GM12864 (cell line): ENCODE results near the gene DMRTB1.

Source experiments
- DNase-seq: peaks from one replicate; pipeline ENCODE4 v3.0.0-alpha.2; 2011; ENCODE audit warnings: low read depth
- H3K4me3 ChIP-seq: 2 replicates; pipeline ENCODE4 v1.5.1; 2011; ENCODE audit warnings: mild to moderate bottlenecking, low read depth, low read length, control low read depth
- TF ChIP-seq, protein P1 (sequence below): IDR thresholded peaks from 2 replicates; pipeline ENCODE4 v1.5.1; 2011; ENCODE audit warnings: low read depth, mild to moderate bottlenecking, moderate library complexity, low read length, control low read depth, inconsistent platforms; ENCODE audit errors: missing control alignments

DMRTB1 gene

DNA sequence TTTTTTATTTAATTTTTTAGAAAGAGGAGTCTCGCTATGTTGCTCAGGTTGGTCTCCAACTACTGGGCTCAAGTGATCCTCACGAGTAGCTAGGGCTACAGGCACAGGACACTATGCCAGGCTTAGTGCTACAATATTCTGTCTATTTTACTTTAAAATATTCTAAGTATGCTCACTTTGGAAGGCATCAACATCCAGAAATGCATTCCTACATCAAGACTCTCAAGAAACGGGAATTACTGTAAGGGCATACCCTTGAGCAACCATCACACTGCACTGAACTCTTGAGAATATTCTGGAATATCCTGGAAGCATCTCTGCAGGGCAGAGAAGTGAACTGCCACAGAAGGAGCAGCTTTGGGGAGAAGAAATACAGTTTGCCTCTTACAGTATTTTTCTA, 565 bp upstream of the DMRTB1 start:
- no peak overlapping the region for H3K4me3 ChIP-seq
- TF ChIP-seq, protein P1, sequence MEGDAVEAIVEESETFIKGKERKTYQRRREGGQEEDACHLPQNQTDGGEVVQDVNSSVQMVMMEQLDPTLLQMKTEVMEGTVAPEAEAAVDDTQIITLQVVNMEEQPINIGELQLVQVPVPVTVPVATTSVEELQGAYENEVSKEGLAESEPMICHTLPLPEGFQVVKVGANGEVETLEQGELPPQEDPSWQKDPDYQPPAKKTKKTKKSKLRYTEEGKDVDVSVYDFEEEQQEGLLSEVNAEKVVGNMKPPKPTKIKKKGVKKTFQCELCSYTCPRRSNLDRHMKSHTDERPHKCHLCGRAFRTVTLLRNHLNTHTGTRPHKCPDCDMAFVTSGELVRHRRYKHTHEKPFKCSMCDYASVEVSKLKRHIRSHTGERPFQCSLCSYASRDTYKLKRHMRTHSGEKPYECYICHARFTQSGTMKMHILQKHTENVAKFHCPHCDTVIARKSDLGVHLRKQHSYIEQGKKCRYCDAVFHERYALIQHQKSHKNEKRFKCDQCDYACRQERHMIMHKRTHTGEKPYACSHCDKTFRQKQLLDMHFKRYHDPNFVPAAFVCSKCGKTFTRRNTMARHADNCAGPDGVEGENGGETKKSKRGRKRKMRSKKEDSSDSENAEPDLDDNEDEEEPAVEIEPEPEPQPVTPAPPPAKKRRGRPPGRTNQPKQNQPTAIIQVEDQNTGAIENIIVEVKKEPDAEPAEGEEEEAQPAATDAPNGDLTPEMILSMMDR = no peak
- no peak for DNase-seq

GRCh38 chr1:53460211-53460634, 1.0 kb downstream of the DMRTB1 start:
- TF ChIP-seq, protein P1 = no peak
- H3K4me3 ChIP-seq = no peak overlapping the region
- no peak for DNase-seq

DNA sequence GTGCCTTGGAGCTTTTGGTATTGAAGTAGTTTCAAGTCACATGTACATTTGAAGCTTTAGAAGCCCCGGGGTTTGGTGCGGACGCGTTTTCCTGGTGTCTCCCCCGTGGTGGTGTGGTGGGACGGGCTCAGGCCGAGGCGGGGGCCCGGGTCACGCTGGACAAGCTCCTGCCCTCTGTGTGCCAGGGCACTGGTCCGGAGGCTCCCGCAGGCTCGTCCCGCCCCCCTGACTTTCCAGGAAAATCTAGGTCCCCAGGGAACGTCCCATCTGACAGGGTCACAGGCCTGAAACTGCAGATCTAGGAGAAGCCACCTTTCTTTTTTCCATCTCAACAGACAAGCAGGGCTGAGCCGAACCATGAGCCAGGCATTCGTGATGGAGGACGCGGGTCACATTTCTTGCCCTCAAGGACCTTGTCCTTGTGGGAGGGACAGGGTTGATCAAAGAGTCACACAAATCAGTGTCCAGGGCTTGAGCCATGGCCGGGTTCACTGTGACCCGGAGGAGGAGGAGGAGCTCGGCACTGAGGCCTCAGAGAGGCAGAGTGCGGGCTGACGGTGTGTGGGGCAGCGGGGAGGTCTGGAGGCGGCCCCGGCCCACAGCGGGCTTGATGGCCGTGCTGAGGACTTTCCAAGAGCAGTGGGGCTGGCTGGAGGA, 1.6 kb downstream of the DMRTB1 start:
- no peak for DNase-seq
- no peak overlapping the region for H3K4me3 ChIP-seq
- TF ChIP-seq, protein P1 = no peak

GRCh38 chr1:53461323-53462044, 2.3 kb downstream of the DMRTB1 start:
- TF ChIP-seq, protein P1 = no peak
- no peak overlapping the region for H3K4me3 ChIP-seq
- no peak for DNase-seq

DNA sequence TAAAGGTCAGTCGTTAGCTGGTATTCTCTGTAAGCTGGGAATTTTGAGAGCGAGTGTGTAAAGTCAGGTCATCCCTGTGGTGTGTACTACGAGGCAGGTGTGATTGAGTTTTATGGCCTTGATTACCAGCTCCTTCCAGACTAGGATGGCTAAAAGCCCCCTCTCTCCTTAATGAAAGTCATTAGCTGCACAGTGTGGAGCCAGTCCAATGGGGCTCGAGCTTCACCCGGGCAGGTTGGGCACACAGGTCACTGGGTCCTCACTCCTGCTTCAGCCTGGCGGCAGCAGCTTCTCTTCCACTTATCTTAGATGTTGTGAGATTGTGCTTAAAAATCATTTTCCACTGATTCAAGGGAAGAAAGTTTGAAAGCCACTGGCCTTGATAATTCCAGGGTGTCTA, 3.0 kb downstream of the DMRTB1 start:
- DNase-seq = no peak
- TF ChIP-seq, protein P1 = no peak
- H3K4me3 ChIP-seq = no peak overlapping the region

DNA sequence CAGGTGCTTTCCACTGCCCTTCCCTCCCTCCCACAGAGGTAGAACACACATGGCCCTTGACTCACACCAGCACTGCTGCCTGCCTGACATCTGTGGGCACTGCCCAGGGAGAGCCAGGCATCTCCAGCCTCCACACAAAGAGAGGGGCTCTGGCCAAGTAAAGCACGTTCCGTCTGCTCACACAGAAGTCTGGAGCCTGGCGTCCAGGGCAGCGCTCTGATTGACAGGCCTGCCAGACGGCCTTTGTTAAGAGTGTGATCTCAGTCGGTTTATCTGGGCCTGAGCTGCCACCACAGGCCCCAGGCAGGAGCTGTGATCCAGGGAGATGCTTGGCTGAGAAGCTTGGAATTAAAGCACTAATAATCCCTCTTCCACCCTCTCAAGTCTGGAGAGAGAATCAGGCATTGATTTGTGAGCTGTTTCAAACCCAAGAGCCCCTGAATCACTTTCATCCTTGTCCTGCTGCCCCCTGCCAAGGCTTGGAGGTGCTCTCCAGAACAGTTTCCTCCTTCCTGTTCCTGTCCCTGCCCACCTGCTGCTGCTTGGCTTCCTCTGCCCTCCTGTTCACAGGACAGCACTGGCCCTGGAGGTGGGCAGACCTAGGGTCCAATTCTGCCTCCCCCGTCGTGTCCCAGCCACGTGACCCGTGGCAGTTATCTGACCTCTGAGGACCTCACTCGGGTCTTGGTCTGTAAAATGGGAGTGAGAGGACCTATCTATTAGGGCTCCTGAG, 3.7 kb downstream of the DMRTB1 start:
- DNase-seq = no peak
- no peak overlapping the region for H3K4me3 ChIP-seq
- TF ChIP-seq, protein P1 = no peak
